A549 (cell line): Measurements from ENCODE around the gene RLN3. TPM values are rescaled to one million over a fixed set of nuclear protein-coding genes. Genes with fewer than 3 reads are reported as not detected.

ENCODE experiments used
- ATAC-seq, 2 experiments: fragments of 200-7000 bp in 1 of 2; fragments of >200 bp in 1 of 2; cut with Nextera tagmentation in 1 of 2; cut with Tn5 transposase in 1 of 2; 3 replicates each; pipeline versions ENCODE4 v1.8.0 to v1.9.1; 2018 to 2020; ENCODE audit warnings: mild to moderate bottlenecking in 1 of 2, moderate library complexity in 1 of 2
- CTCF ChIA-PET: fragments of 300-600 bp; sonication (Branson Sonifier 250); formaldehyde crosslinking; extraction: SDS; loops from one replicate; lab custom pipeline; 2021; ENCODE audit warnings: antibody characterized with exemption, inconsistent platforms; lab: Yijun Ruan, JAX
- POLR2A ChIA-PET: fragments of 350-600 bp; formaldehyde crosslinking; extraction: SDS; loops from one replicate; lab custom pipeline; 2021; ENCODE audit warnings: antibody characterized with exemption, inconsistent platforms; lab: Yijun Ruan, JAX
- DNase-seq, 2 experiments: peaks; one replicate each; pipeline versions ENCODE4 v3.0.0 to v3.0.0-alpha.2; 2011 to 2016; ENCODE audit warnings: low read depth in 1 of 2, low spot score in 1 of 2
- FAIRE-seq: peaks from 2 replicates; lab custom pipeline; 2011; peaks lifted over from hg19 to GRCh38; lab: Jason Lieb, UNC
- H3K27ac ChIP-seq, 2 experiments: fragments of >200 bp; sonication (Bioruptor Twin); formaldehyde crosslinking; 3 replicates each; pipeline ENCODE4 v1.5.1; 2016 to 2017
- H3K4me1 ChIP-seq: fragments of >200 bp; sonication (Bioruptor Twin); formaldehyde crosslinking; 3 replicates; pipeline ENCODE4 v1.6.1; 2016
- H3K4me2 ChIP-seq: fragments of >200 bp; sonication (Bioruptor Twin); formaldehyde crosslinking; 3 replicates; pipeline ENCODE4 v1.6.1; 2016
- H3K4me3 ChIP-seq: fragments of >200 bp; sonication (Bioruptor Twin); formaldehyde crosslinking; 3 replicates; pipeline ENCODE4 v1.5.1; 2016
- H3K9me3 ChIP-seq: fragments of >200 bp; sonication (Bioruptor Twin); formaldehyde crosslinking; 3 replicates; pipeline ENCODE4 v1.6.1; 2016
- BHLHE40 ChIP-seq: IDR thresholded peaks from 2 replicates; pipeline ENCODE4 v1.6.1; 2012; ENCODE audit warnings: low read depth, low read length, inconsistent platforms
- CHD2 ChIP-seq: fragments of 150-350 bp; IDR thresholded peaks from 2 replicates; pipeline ENCODE4 v1.6.1; 2014; ENCODE audit warnings: low read length; ENCODE audit not compliant: partially characterized antibody
- CTCF ChIP-seq: fragments of >200 bp; sonication (Bioruptor Twin); formaldehyde crosslinking; IDR thresholded peaks from 3 replicates; pipeline ENCODE4 v1.5.1; 2016
- ELK1 ChIP-seq: fragments of 150-350 bp; IDR thresholded peaks from 2 replicates; pipeline ENCODE4 v1.6.1; 2014; ENCODE audit warnings: low read depth, mild to moderate bottlenecking, low read length
- ESRRA ChIP-seq: fragments of 150-350 bp; IDR thresholded peaks from 2 replicates; pipeline ENCODE4 v1.6.1; 2014; ENCODE audit warnings: mild to moderate bottlenecking, low read length, borderline replicate concordance
- FOSB ChIP-seq: fragments of 250-450 bp; sonication (Bioruptor Pico); IDR thresholded peaks from 2 replicates; pipeline ENCODE4 v1.5.0; 2020; ENCODE audit warnings: mild to moderate bottlenecking, moderate library complexity
- FOXS1 ChIP-seq: fragments of 250-450 bp; sonication (Bioruptor Pico); IDR thresholded peaks from 2 replicates; pipeline ENCODE4 v1.5.0; 2020; ENCODE audit warnings: mild to moderate bottlenecking, moderate library complexity
- JUN ChIP-seq, 2 experiments: fragments of >200 bp; sonication (Bioruptor Twin); formaldehyde crosslinking; IDR thresholded peaks; 2 replicates in 1 of 2; 3 replicates in 1 of 2; pipeline ENCODE4 v1.6.1; 2016 to 2017
- MAFK ChIP-seq: fragments of 450-650 bp; IDR thresholded peaks from 2 replicates; pipeline ENCODE4 v1.6.1; 2014; ENCODE audit not compliant: partially characterized antibody
- MAX ChIP-seq: IDR thresholded peaks from 2 replicates; pipeline ENCODE4 v1.6.1; 2012
- MAZ ChIP-seq: fragments of 150-350 bp; IDR thresholded peaks from 2 replicates; pipeline ENCODE4 v1.6.1; 2014; ENCODE audit warnings: antibody characterized with exemption, low read depth, low read length, borderline replicate concordance
- PHF8 ChIP-seq: fragments of 200-600 bp; sonication (generic); IDR thresholded peaks from 2 replicates; pipeline ENCODE4 v1.6.1; 2016; ENCODE audit warnings: low read depth, mild to moderate bottlenecking, antibody characterized with exemption, moderate library complexity, borderline replicate concordance
- RAD21 ChIP-seq, 2 experiments: fragments of >200 bp in 1 of 2; sonication (Bioruptor Twin) in 1 of 2; formaldehyde crosslinking in 1 of 2; IDR thresholded peaks in 1 of 2; conservative IDR thresholded peaks in 1 of 2; 2 replicates in 1 of 2; 3 replicates in 1 of 2; pipeline ENCODE4 v1.6.1; 2012 to 2018; ENCODE audit warnings: inconsistent platforms in 1 of 2
- RFX5 ChIP-seq: fragments of 450-650 bp; IDR thresholded peaks from 2 replicates; pipeline ENCODE4 v1.7.1; 2014; ENCODE audit warnings: antibody characterized with exemption, mild to moderate bottlenecking, moderate library complexity
- RNF2 ChIP-seq: fragments of 200-600 bp; sonication (generic); IDR thresholded peaks from 2 replicates; pipeline ENCODE4 v1.6.1; 2016; ENCODE audit warnings: low read depth, mild to moderate bottlenecking, antibody characterized with exemption, moderate library complexity, borderline replicate concordance
- SREBF2 ChIP-seq: fragments of 450-650 bp; IDR thresholded peaks from 2 replicates; pipeline ENCODE4 v1.6.1; 2014; ENCODE audit warnings: mild to moderate bottlenecking, moderate library complexity
- TP53 ChIP-seq: fragments of 250-450 bp; sonication (Bioruptor Pico); IDR thresholded peaks from 2 replicates; pipeline ENCODE4 v1.5.0; 2021; ENCODE audit warnings: mild to moderate bottlenecking, moderate library complexity
- ZC3H11A ChIP-seq: fragments of 450-650 bp; IDR thresholded peaks from 2 replicates; pipeline ENCODE4 v1.6.1; 2014; ENCODE audit warnings: antibody characterized with exemption, mild to moderate bottlenecking
- ZNF302 ChIP-seq: fragments of 250-450 bp; sonication (Bioruptor Pico); IDR thresholded peaks from 2 replicates; pipeline ENCODE4 v1.9.0; 2021; ENCODE audit warnings: inconsistent platforms, mild to moderate bottlenecking, moderate library complexity
- ZSCAN20 ChIP-seq: fragments of 250-450 bp; sonication (Bioruptor Pico); IDR thresholded peaks from 2 replicates; pipeline ENCODE4 v1.8.0; 2022; ENCODE audit warnings: mild to moderate bottlenecking, moderate library complexity
- WGBS: methylation state at CpG from one replicate; pipeline ENCODE4 v1.1.6; 2017; ENCODE audit errors: missing lambda C conversion rate; 5-methylcytosine and 5-hydroxymethylcytosine counted together
- polyA plus RNA-seq, 4 experiments: library from polyadenylated mRNA; depleted of rRNA in 3 of 4; stranded (reverse); fragments of >200 nt; fragmentation: RNase III in 1 of 4; extraction: RNeasy Plus Mini Kit Qiagen cat#74134 plus additional on column Dnase treatment in 1 of 4; gene quantifications; 2 replicates in 3 of 4; 3 replicates in 1 of 4; pipeline ENCODE4 v1.2.3, GENCODE V29; 2011 to 2017
- TF ChIP-seq, protein P1 (sequence below): fragments of 200-600 bp; sonication (generic); IDR thresholded peaks from 2 replicates; pipeline ENCODE4 v1.6.1; 2016; ENCODE audit warnings: antibody characterized with exemption, mild to moderate bottlenecking, moderate library complexity
- TF ChIP-seq, protein P2 (sequence below): IDR thresholded peaks from 2 replicates; pipeline ENCODE4 v1.6.1; 2012; ENCODE audit warnings: low read depth, borderline replicate concordance

The RLN3 gene
- polyA plus RNA-seq, 2 of the 4 experiments (the other 2 are of a cell fraction): not detected

DNA sequence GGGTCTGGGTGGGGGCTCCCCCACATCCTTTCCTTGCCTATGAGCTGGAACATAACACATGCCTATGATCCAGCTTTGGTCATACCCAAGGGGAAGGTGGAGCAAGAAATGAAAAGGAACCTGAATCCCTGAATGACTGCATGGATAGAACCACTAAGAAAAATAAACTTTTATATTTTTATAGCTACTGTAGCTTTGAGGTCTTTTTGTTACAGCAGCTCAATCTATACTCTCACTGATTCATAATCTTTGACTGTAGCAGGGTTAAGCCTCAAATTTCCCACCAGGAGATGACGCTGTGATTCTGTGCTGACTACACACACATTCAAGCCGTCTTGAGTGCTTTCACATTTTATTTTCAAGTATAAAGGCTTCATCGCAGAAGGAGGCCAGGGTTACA lies 25.1 kb downstream of the RLN3 start:
- TF ChIP-seq CHD2 (no peak), ELK1 (no peak), RNF2 (no peak), SREBF2 (no peak), TP53 (no peak), BHLHE40 (no peak), RFX5 (no peak), MAX (no peak), RAD21 (conservative IDR thresholded peaks at IDR 0.05 in 1 of 2, IDR thresholded peaks at IDR 0.05 in 1 of 2) (no peak), MAZ (no peak), CTCF (no peak), MAFK (no peak), FOXS1 (CRISPR knock-in tag) (no peak), FOSB (no peak), ESRRA (no peak)
- TF ChIP-seq, protein P1, sequence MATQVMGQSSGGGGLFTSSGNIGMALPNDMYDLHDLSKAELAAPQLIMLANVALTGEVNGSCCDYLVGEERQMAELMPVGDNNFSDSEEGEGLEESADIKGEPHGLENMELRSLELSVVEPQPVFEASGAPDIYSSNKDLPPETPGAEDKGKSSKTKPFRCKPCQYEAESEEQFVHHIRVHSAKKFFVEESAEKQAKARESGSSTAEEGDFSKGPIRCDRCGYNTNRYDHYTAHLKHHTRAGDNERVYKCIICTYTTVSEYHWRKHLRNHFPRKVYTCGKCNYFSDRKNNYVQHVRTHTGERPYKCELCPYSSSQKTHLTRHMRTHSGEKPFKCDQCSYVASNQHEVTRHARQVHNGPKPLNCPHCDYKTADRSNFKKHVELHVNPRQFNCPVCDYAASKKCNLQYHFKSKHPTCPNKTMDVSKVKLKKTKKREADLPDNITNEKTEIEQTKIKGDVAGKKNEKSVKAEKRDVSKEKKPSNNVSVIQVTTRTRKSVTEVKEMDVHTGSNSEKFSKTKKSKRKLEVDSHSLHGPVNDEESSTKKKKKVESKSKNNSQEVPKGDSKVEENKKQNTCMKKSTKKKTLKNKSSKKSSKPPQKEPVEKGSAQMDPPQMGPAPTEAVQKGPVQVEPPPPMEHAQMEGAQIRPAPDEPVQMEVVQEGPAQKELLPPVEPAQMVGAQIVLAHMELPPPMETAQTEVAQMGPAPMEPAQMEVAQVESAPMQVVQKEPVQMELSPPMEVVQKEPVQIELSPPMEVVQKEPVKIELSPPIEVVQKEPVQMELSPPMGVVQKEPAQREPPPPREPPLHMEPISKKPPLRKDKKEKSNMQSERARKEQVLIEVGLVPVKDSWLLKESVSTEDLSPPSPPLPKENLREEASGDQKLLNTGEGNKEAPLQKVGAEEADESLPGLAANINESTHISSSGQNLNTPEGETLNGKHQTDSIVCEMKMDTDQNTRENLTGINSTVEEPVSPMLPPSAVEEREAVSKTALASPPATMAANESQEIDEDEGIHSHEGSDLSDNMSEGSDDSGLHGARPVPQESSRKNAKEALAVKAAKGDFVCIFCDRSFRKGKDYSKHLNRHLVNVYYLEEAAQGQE: no peak
- TF ChIP-seq, protein P2, sequence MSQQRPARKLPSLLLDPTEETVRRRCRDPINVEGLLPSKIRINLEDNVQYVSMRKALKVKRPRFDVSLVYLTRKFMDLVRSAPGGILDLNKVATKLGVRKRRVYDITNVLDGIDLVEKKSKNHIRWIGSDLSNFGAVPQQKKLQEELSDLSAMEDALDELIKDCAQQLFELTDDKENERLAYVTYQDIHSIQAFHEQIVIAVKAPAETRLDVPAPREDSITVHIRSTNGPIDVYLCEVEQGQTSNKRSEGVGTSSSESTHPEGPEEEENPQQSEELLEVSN: no peak
- POLR2A ChIA-PET: no interaction called here
- DNase-seq: no peak
- Histone ChIP-seq H3K4me3 (no peak overlapping the region), H3K27ac (no peak overlapping the region), H3K4me1 (peaks cover 1% of the 10 kb centered on the region), H3K9me3 (0 out of 3 replicates have a peak, but pooled peaks cover 3% of the 10 kb centered on the region), H3K4me2 (no peak overlapping the region)
- no peak for ATAC-seq
- FAIRE-seq: no peak
- 78% methylated on average over 3 of the region's 3 CpGs for WGBS
- CTCF ChIA-PET: interaction anchor here (0.6 to 1.8 kb wide), 7 partner anchors 9 to 148 kb away, joined by 3 to 9 read pairs (median 6); partner anchors contain the start of genes IL27RA and PALM3

- peaks cover 6% of the 10 kb centered on the region for H3K4me1 ChIP-seq
- ATAC-seq: no peak
- H3K27ac ChIP-seq: no peak overlapping the region
- ChIA-PET CTCF (interaction anchor here (0.6 to 1.7 kb wide), 5 partner anchors 8 to 148 kb away, joined by 3 to 9 read pairs (median 6); partner anchors contain the start of gene PALM3), POLR2A (no interaction called here)
- TF ChIP-seq PHF8 (no peak), ZNF302 (CRISPR knock-in tag) (no peak), JUN (IDR thresholded peaks at IDR 0.05) (no peak), ZSCAN20 (CRISPR knock-in tag) (no peak), MAX (no peak), ZC3H11A (no peak)
- H3K4me2 ChIP-seq: no peak overlapping the region
- no peak overlapping the region for H3K4me3 ChIP-seq
- DNase-seq: no peak
- 0 out of 3 replicates have a peak, but pooled peaks cover under 1% of the 10 kb centered on the region for H3K9me3 ChIP-seq
- 92% methylated on average over 2 of the region's 11 CpGs for WGBS
- FAIRE-seq: no peak
Observed at GRCh38 chr19:14053500-14053899, 25.6 kb downstream of the RLN3 start.
